K562 (cell line): ENCODE data around the gene LPCAT1. TPM values are rescaled to one million over a fixed set of nuclear protein-coding genes. Genes with fewer than 3 reads are reported as not detected.

Experiments
- ARHGAP35 ChIP-seq: fragments of 450-650 bp; IDR thresholded peaks from 2 replicates; pipeline ENCODE4 v1.6.1; 2018; ENCODE audit not compliant: partially characterized antibody
- CEBPB ChIP-seq: fragments of 450-650 bp; IDR thresholded peaks from 2 replicates; pipeline ENCODE4 v1.6.1; 2016; ENCODE audit warnings: missing genetic modification characterization, missing compliant biosample characterization
- COPS2 ChIP-seq: fragments of 450-650 bp; conservative IDR thresholded peaks from 2 replicates; pipeline ENCODE4 v1.6.1; 2016; ENCODE audit warnings: mild to moderate bottlenecking, moderate library complexity
- CXXC5 ChIP-seq: fragments of 250-450 bp; sonication (Bioruptor Pico); IDR thresholded peaks from 2 replicates; pipeline ENCODE4 v1.8.0; 2022; ENCODE audit warnings: inconsistent platforms, mild to moderate bottlenecking, moderate library complexity
- EGR1 ChIP-seq: fragments of 450-650 bp; conservative IDR thresholded peaks from 2 replicates; pipeline ENCODE4 v1.6.1; 2017; ENCODE audit warnings: mild to moderate bottlenecking
- NR2C2 ChIP-seq, 2 experiments: fragments of 200-800 bp in 1 of 2; sonication (Bioruptor generic) in 1 of 2; sonication (generic) in 1 of 2; formaldehyde crosslinking in 1 of 2; IDR thresholded peaks; 2 replicates each; pipeline versions ENCODE4 v1.6.1 to v1.8.0; 2016 to 2022; ENCODE audit warnings: mild to moderate bottlenecking in 1 of 2, missing compliant biosample characterization in 1 of 2, missing genetic modification characterization in 1 of 2, missing genetic modification reagents in 1 of 2
- SIN3B ChIP-seq: fragments of 450-650 bp; IDR thresholded peaks from 2 replicates; pipeline ENCODE4 v1.6.1; 2017; ENCODE audit warnings: low read depth, mild to moderate bottlenecking, moderate library complexity
- SMARCA4 ChIP-seq: fragments of 450-650 bp; IDR thresholded peaks from 2 replicates; pipeline ENCODE4 v1.6.1; 2016
- SREBF2 ChIP-seq: sonication (generic); formaldehyde crosslinking; IDR thresholded peaks from 2 replicates; pipeline ENCODE4 v1.4.0; 2020; ENCODE audit warnings: mild to moderate bottlenecking, missing genetic modification reagents
- SRSF7 ChIP-seq: fragments of 200-400 bp; formaldehyde crosslinking; optimal IDR thresholded peaks from 2 replicates; pipeline ENCODE3; 2017; ENCODE audit warnings: mild to moderate bottlenecking, low read depth, low read length
- TAF1 ChIP-seq: IDR thresholded peaks from 2 replicates; pipeline ENCODE4 v1.6.1; 2011; ENCODE audit warnings: mild to moderate bottlenecking, low read length, moderate library complexity; ENCODE audit not compliant: insufficient read depth, control insufficient read depth, severe bottlenecking; ENCODE audit errors: extremely low read depth
- TBP ChIP-seq: optimal IDR thresholded peaks from 2 replicates; pipeline ENCODE3; 2011; ENCODE audit warnings: low read depth, low read length, improper control_type of control experiment
- U2AF2 ChIP-seq: fragments of 200-400 bp; formaldehyde crosslinking; optimal IDR thresholded peaks from 2 replicates; pipeline ENCODE3; 2017; ENCODE audit warnings: low read depth, mild to moderate bottlenecking, low read length
- XRCC3 ChIP-seq: fragments of 450-650 bp; IDR thresholded peaks from 2 replicates; pipeline ENCODE4 v1.6.1; 2017; ENCODE audit warnings: mild to moderate bottlenecking, moderate library complexity
- ZC3H11A ChIP-seq: IDR thresholded peaks from 2 replicates; pipeline ENCODE4 v1.6.1; 2012; ENCODE audit warnings: low read depth, low read length, improper control_type of control experiment
- ZEB2 ChIP-seq: fragments of 450-650 bp; IDR thresholded peaks from 2 replicates; pipeline ENCODE4 v1.6.1; 2016
- ZNF41 ChIP-seq: fragments of 250-450 bp; sonication (Bioruptor Pico); conservative IDR thresholded peaks from 2 replicates; pipeline ENCODE4 v1.4.0; 2020; ENCODE audit warnings: mild to moderate bottlenecking
- polyA plus RNA-seq, 8 experiments: library from polyadenylated mRNA; depleted of rRNA in 4 of 8; stranded (reverse) in 5 of 8; unstranded in 3 of 8; fragments of >200 nt; fragmentation: Nextera tagmentation in 2 of 8; fragmentation: Illumina TruSeq in 1 of 8; extraction: Ambion mirVana in 2 of 8; extraction: Trizol in 1 of 8; gene quantifications; 2 replicates each; pipeline versions ENCODE4 v1.2.1 to v1.2.3, GENCODE V29; 2011 to 2014; ENCODE audit warnings: inconsistent platforms in 1 of 8, missing spikeins in 1 of 8
- total RNA-seq, 7 experiments: library from RNA; depleted of rRNA in 6 of 7; stranded (reverse); fragments of >200 nt in 6 of 7; fragmentation: Illumina TruSeq in 2 of 7; extraction: Trizol in 2 of 7; gene quantifications; 2 replicates each; pipeline versions ENCODE4 v1.2.1 to v1.2.3, GENCODE V29; 2011 to 2021; ENCODE audit warnings: low replicate concordance in 1 of 7
- TF ChIP-seq, protein P1 (sequence below), 2 experiments: fragments of 450-650 bp; IDR thresholded peaks; 2 replicates each; pipeline ENCODE4 v1.6.1; 2018; ENCODE audit warnings: mild to moderate bottlenecking in 2 of 2, low read depth in 1 of 2; ENCODE audit not compliant: partially characterized antibody in 2 of 2
- TF ChIP-seq, protein P2 (sequence below), 2 experiments: fragments of 450-650 bp in 1 of 2; sonication (generic) in 1 of 2; formaldehyde crosslinking in 1 of 2; IDR thresholded peaks in 1 of 2; conservative IDR thresholded peaks in 1 of 2; 2 replicates each; pipeline versions ENCODE4 v1.6.1 to v1.8.1; 2016 to 2023; ENCODE audit warnings: mild to moderate bottlenecking in 2 of 2, moderate library complexity in 2 of 2, inconsistent platforms in 1 of 2, missing genetic modification reagents in 1 of 2
- TF ChIP-seq, protein P3 (sequence below): sonication (generic); formaldehyde crosslinking; IDR thresholded peaks from 2 replicates; pipeline ENCODE4 v1.8.1; 2023; ENCODE audit warnings: mild to moderate bottlenecking, missing genetic modification reagents
- TF ChIP-seq, protein P4 (sequence below): sonication (generic); formaldehyde crosslinking; IDR thresholded peaks from 2 replicates; pipeline ENCODE4 v1.8.0; 2022; ENCODE audit warnings: mild to moderate bottlenecking, missing genetic modification reagents

The LPCAT1 gene
- total and polyA plus RNA-seq, 9 of the 15 experiments (the other 6 are each of a cell fraction or from before 2014, with no cell fraction given), result 0.14 to 18.4 (median 13.9) TPM

DNA sequence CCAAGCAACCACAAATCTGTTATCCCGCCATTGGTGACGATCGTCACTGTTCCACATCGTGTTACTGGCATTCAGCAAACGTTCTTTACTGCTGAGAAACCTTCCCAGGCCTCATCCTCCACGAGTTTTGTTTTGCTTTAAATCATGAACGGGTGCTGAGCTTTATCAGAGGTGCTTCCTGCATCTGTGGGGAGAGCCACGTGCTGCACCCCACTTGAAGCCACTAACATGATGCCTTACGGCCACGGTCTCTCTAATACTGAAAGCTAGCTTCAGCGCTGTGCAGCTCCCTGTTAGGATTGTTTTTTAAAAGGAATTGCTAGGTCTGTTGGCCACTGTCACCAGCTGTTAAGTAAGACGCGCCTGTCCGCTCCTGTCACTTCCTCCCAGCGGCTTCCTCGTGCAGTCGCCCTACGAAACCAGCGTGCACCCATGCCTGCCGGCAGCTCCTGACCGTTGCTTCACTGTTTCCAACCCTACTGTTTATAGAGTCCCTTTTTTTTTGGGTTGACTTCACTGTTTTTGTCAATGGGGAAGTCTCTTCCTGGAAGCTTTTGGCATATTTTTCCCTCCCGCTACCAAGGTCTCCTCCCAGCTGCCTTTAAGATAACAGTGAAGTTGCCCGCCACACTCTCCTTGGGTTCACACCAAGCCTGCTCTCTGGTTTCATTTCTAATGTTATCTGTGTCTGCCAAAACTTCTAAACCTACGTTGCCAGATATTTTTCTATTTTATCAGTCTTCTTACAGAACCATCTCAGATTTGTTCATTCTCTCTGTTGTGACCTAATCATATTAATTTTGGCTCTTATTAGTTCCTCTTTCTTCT is 20.3 kb downstream of the LPCAT1 start (continued):
- no peak for TF ChIP-seq TBP
- TF ChIP-seq COPS2, result no peak
- TF ChIP-seq XRCC3, result no peak
- no peak for TF ChIP-seq TAF1
- no peak for TF ChIP-seq SIN3B
- no peak for TF ChIP-seq SRSF7
- TF ChIP-seq, protein P1, sequence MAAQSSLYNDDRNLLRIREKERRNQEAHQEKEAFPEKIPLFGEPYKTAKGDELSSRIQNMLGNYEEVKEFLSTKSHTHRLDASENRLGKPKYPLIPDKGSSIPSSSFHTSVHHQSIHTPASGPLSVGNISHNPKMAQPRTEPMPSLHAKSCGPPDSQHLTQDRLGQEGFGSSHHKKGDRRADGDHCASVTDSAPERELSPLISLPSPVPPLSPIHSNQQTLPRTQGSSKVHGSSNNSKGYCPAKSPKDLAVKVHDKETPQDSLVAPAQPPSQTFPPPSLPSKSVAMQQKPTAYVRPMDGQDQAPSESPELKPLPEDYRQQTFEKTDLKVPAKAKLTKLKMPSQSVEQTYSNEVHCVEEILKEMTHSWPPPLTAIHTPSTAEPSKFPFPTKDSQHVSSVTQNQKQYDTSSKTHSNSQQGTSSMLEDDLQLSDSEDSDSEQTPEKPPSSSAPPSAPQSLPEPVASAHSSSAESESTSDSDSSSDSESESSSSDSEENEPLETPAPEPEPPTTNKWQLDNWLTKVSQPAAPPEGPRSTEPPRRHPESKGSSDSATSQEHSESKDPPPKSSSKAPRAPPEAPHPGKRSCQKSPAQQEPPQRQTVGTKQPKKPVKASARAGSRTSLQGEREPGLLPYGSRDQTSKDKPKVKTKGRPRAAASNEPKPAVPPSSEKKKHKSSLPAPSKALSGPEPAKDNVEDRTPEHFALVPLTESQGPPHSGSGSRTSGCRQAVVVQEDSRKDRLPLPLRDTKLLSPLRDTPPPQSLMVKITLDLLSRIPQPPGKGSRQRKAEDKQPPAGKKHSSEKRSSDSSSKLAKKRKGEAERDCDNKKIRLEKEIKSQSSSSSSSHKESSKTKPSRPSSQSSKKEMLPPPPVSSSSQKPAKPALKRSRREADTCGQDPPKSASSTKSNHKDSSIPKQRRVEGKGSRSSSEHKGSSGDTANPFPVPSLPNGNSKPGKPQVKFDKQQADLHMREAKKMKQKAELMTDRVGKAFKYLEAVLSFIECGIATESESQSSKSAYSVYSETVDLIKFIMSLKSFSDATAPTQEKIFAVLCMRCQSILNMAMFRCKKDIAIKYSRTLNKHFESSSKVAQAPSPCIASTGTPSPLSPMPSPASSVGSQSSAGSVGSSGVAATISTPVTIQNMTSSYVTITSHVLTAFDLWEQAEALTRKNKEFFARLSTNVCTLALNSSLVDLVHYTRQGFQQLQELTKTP (IDR thresholded peaks at IDR 0.05; ENCODE audit: low read depth in 1 of 2, partially characterized antibody in 2 of 2), result no peak
- TF ChIP-seq EGR1, result no peak
- peak; percentile 35; the same call in 1 of the 2 replicates for TF ChIP-seq SMARCA4
- TF ChIP-seq SREBF2, result no peak
- TF ChIP-seq, protein P2, sequence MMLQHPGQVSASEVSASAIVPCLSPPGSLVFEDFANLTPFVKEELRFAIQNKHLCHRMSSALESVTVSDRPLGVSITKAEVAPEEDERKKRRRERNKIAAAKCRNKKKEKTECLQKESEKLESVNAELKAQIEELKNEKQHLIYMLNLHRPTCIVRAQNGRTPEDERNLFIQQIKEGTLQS (IDR thresholded peaks at IDR 0.05), result no peak
- TF ChIP-seq, protein P2 (CRISPR knock-in tag; conservative IDR thresholded peaks at IDR 0.05), result no peak
- TF ChIP-seq ZNF41 (CRISPR knock-in tag), result no peak
- TF ChIP-seq U2AF2, result no peak
- no peak for TF ChIP-seq ZC3H11A
- TF ChIP-seq CXXC5 (CRISPR knock-in tag), result peak; percentile 26
- TF ChIP-seq, protein P3, sequence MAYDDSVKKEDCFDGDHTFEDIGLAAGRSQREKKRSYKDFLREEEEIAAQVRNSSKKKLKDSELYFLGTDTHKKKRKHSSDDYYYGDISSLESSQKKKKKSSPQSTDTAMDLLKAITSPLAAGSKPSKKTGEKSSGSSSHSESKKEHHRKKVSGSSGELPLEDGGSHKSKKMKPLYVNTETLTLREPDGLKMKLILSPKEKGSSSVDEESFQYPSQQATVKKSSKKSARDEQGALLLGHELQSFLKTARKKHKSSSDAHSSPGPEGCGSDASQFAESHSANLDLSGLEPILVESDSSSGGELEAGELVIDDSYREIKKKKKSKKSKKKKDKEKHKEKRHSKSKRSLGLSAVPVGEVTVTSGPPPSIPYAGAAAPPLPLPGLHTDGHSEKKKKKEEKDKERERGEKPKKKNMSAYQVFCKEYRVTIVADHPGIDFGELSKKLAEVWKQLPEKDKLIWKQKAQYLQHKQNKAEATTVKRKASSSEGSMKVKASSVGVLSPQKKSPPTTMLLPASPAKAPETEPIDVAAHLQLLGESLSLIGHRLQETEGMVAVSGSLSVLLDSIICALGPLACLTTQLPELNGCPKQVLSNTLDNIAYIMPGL (CRISPR knock-in tag), result no peak
- TF ChIP-seq NR2C2 (CRISPR knock-in tag; IDR thresholded peaks at IDR 0.05), result no peak
- TF ChIP-seq NR2C2 (tag; IDR thresholded peaks at IDR 0.05), result no peak
- TF ChIP-seq, protein P4, sequence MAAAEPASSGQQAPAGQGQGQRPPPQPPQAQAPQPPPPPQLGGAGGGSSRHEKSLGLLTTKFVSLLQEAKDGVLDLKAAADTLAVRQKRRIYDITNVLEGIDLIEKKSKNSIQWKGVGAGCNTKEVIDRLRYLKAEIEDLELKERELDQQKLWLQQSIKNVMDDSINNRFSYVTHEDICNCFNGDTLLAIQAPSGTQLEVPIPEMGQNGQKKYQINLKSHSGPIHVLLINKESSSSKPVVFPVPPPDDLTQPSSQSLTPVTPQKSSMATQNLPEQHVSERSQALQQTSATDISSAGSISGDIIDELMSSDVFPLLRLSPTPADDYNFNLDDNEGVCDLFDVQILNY (CRISPR knock-in tag), result no peak
- no peak for TF ChIP-seq ZEB2
- no peak for TF ChIP-seq CEBPB (tag)
- no peak for TF ChIP-seq ARHGAP35
